HEK293 (cell line): ENCODE data around the gene KCNAB1.

Experiments used
- CTCF ChIA-PET: fragments of 350-600 bp; formaldehyde crosslinking; extraction: SDS; loops from one replicate; lab custom pipeline; 2021; ENCODE audit warnings: antibody characterized with exemption; lab: Yijun Ruan, JAX
- POLR2A ChIA-PET: fragments of 300-600 bp; formaldehyde crosslinking; extraction: SDS; loops from one replicate; lab custom pipeline; 2020; ENCODE audit warnings: antibody characterized with exemption, inconsistent platforms; lab: Yijun Ruan, JAX
- H3K27ac ChIP-seq: fragments of 200-500 bp; sonication (Bioruptor generic); 2 replicates; pipeline ENCODE4 v1.5.1; 2014; ENCODE audit warnings: low read depth, low read length, control low read depth, inconsistent platforms; ENCODE audit errors: extremely low read depth
- H3K36me3 ChIP-seq, 2 experiments: fragments of 200-500 bp in 1 of 2; sonication (Bioruptor generic) in 1 of 2; 1 replicate in 1 of 2; 2 replicates in 1 of 2; pipeline ENCODE4 v1.5.1; 2014 to 2017; ENCODE audit warnings: inconsistent platforms in 2 of 2, low read length in 2 of 2; ENCODE audit not compliant: control insufficient read depth in 2 of 2, insufficient read depth in 1 of 2
- H3K4me1 ChIP-seq: fragments of 200-500 bp; sonication (Bioruptor generic); 2 replicates; pipeline ENCODE4 v1.5.1; 2014; ENCODE audit warnings: mild to moderate bottlenecking, low read length, inconsistent platforms; ENCODE audit not compliant: control insufficient read depth, insufficient read depth
- H3K4me3 ChIP-seq: 2 replicates; pipeline ENCODE4 v1.5.1; 2011; ENCODE audit warnings: low read depth, mild to moderate bottlenecking, control low read depth, low read length, moderate library complexity
- H3K9me3 ChIP-seq: fragments of 200-500 bp; sonication (Bioruptor generic); 2 replicates; pipeline ENCODE4 v1.5.1; 2014; ENCODE audit warnings: low read depth, low read length, inconsistent platforms; ENCODE audit not compliant: control insufficient read depth, insufficient read depth
- FEZF1 ChIP-seq: fragments of 450-650 bp; formaldehyde crosslinking; IDR thresholded peaks from 2 replicates; pipeline ENCODE4 v1.5.1; 2016; ENCODE audit warnings: missing biosample characterization, missing genetic modification characterization
- GLI4 ChIP-seq: fragments of 450-650 bp; formaldehyde crosslinking; IDR thresholded peaks from 2 replicates; pipeline ENCODE4 v1.5.1; 2016; ENCODE audit warnings: missing biosample characterization, missing genetic modification characterization
- HOXA7 ChIP-seq: sonication (generic); formaldehyde crosslinking; IDR thresholded peaks from 2 replicates; pipeline ENCODE4 v1.8.1; 2022; ENCODE audit warnings: missing genetic modification reagents, borderline replicate concordance
- ZNF544 ChIP-seq: fragments of 450-650 bp; formaldehyde crosslinking; IDR thresholded peaks from 2 replicates; pipeline ENCODE4 v1.5.0; 2017; ENCODE audit warnings: missing biosample characterization, missing genetic modification characterization
- ZNF555 ChIP-seq: fragments of 450-650 bp; formaldehyde crosslinking; conservative IDR thresholded peaks from 2 replicates; pipeline ENCODE4 v1.5.1; 2017; ENCODE audit warnings: missing biosample characterization, mild to moderate bottlenecking, missing genetic modification characterization, inconsistent platforms
- ZNF596 ChIP-seq: fragments of 450-650 bp; IDR thresholded peaks from 2 replicates; pipeline ENCODE4 v1.5.0; 2018; ENCODE audit warnings: missing biosample characterization, mild to moderate bottlenecking, missing genetic modification characterization, moderate library complexity
- ZNF747 ChIP-seq: fragments of 450-650 bp; formaldehyde crosslinking; IDR thresholded peaks from 2 replicates; pipeline ENCODE4 v1.5.1; 2016; ENCODE audit warnings: missing biosample characterization, missing genetic modification characterization
- ZNF768 ChIP-seq: fragments of 450-650 bp; formaldehyde crosslinking; IDR thresholded peaks from 2 replicates; pipeline ENCODE4 v1.5.1; 2018; ENCODE audit warnings: missing biosample characterization, mild to moderate bottlenecking, missing genetic modification characterization
- ZNF843 ChIP-seq: fragments of 450-650 bp; formaldehyde crosslinking; IDR thresholded peaks from 2 replicates; pipeline ENCODE4 v1.5.1; 2016; ENCODE audit warnings: missing biosample characterization, missing genetic modification characterization
- TF ChIP-seq, protein P1 (sequence below): fragments of 450-650 bp; formaldehyde crosslinking; IDR thresholded peaks from 2 replicates; pipeline ENCODE4 v1.5.1; 2016; ENCODE audit warnings: missing biosample characterization, missing genetic modification characterization, borderline replicate concordance
- TF ChIP-seq, protein P2 (sequence below): fragments of 450-650 bp; formaldehyde crosslinking; IDR thresholded peaks from 2 replicates; pipeline ENCODE4 v1.5.1; 2016; ENCODE audit warnings: missing biosample characterization, missing genetic modification characterization
- TF ChIP-seq, protein P3 (sequence below): fragments of 450-650 bp; formaldehyde crosslinking; IDR thresholded peaks from 2 replicates; pipeline ENCODE4 v1.5.1; 2016; ENCODE audit warnings: missing biosample characterization, missing genetic modification characterization
- TF ChIP-seq, protein P4 (sequence below): fragments of 450-650 bp; formaldehyde crosslinking; IDR thresholded peaks from 2 replicates; pipeline ENCODE4 v1.5.1; 2016; ENCODE audit warnings: missing biosample characterization, missing genetic modification characterization
- TF ChIP-seq, protein P5 (sequence below): fragments of 450-650 bp; formaldehyde crosslinking; IDR thresholded peaks from 2 replicates; pipeline ENCODE4; 2016; ENCODE audit warnings: missing biosample characterization, missing genetic modification characterization
- TF ChIP-seq, protein P6 (sequence below): fragments of 450-650 bp; formaldehyde crosslinking; IDR thresholded peaks from 2 replicates; pipeline ENCODE4 v1.5.1; 2017; ENCODE audit warnings: missing biosample characterization, mild to moderate bottlenecking, missing genetic modification characterization, moderate library complexity

The KCNAB1 gene

DNA sequence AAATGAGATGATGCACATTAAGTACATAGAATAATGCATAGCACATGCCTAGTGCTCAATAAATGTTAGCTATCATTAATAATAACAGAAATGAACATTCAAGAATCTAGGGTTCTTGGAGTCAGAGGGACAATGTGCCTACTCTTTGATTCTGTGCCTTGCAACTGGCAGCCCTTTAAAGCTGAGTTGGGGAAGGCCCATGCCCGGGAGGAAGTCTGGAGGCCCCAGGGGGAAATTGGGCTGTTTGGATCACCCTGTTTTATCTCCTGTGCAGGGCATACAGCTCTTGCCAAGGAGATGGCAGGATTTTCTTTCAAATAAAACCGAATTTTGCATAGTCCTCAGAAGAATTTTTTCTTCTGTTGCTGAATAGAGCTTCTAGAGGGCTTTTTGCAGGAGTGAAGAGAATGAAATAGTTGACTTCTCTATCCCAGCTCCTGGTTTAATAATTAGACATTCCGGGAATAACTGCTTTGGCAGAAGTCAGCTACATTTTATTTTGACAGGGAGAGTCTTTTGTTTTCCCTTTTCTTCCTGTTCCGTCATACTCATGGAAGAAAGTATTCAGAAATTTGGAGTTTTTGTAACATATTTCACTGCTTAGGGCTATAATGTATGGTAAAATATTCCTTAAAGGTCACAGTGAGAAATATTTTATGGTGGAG is 18.0 kb upstream of the KCNAB1 start:
- H3K36me3 ChIP-seq = no peaks in the 10 kb centered on the region
- no peak for TF ChIP-seq ZNF555 (tag by site-specific recombination)
- TF ChIP-seq, protein P1, sequence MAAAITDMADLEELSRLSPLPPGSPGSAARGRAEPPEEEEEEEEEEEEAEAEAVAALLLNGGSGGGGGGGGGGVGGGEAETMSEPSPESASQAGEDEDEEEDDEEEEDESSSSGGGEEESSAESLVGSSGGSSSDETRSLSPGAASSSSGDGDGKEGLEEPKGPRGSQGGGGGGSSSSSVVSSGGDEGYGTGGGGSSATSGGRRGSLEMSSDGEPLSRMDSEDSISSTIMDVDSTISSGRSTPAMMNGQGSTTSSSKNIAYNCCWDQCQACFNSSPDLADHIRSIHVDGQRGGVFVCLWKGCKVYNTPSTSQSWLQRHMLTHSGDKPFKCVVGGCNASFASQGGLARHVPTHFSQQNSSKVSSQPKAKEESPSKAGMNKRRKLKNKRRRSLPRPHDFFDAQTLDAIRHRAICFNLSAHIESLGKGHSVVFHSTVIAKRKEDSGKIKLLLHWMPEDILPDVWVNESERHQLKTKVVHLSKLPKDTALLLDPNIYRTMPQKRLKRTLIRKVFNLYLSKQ (tag by site-specific recombination) = no peak
- TF ChIP-seq ZNF768 = no peak
- TF ChIP-seq FEZF1 (tag by site-specific recombination) = no peak
- TF ChIP-seq, protein P2, sequence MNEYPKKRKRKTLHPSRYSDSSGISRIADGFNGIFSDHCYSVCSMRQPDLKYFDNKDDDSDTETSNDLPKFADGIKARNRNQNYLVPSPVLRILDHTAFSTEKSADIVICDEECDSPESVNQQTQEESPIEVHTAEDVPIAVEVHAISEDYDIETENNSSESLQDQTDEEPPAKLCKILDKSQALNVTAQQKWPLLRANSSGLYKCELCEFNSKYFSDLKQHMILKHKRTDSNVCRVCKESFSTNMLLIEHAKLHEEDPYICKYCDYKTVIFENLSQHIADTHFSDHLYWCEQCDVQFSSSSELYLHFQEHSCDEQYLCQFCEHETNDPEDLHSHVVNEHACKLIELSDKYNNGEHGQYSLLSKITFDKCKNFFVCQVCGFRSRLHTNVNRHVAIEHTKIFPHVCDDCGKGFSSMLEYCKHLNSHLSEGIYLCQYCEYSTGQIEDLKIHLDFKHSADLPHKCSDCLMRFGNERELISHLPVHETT = no peak
- no peak for TF ChIP-seq GLI4 (tag by site-specific recombination)
- TF ChIP-seq ZNF544 (tag by site-specific recombination) = no peak
- no peak for TF ChIP-seq ZNF747 (tag by site-specific recombination)
- no peak for TF ChIP-seq HOXA7 (CRISPR knock-in tag)
- TF ChIP-seq, protein P3, sequence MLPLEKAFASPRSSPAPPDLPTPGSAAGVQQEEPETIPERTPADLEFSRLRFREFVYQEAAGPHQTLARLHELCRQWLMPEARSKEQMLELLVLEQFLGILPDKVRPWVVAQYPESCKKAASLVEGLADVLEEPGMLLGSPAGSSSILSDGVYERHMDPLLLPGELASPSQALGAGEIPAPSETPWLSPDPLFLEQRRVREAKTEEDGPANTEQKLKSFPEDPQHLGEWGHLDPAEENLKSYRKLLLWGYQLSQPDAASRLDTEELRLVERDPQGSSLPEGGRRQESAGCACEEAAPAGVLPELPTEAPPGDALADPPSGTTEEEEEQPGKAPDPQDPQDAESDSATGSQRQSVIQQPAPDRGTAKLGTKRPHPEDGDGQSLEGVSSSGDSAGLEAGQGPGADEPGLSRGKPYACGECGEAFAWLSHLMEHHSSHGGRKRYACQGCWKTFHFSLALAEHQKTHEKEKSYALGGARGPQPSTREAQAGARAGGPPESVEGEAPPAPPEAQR (tag by site-specific recombination) = no peak
- TF ChIP-seq, protein P4, sequence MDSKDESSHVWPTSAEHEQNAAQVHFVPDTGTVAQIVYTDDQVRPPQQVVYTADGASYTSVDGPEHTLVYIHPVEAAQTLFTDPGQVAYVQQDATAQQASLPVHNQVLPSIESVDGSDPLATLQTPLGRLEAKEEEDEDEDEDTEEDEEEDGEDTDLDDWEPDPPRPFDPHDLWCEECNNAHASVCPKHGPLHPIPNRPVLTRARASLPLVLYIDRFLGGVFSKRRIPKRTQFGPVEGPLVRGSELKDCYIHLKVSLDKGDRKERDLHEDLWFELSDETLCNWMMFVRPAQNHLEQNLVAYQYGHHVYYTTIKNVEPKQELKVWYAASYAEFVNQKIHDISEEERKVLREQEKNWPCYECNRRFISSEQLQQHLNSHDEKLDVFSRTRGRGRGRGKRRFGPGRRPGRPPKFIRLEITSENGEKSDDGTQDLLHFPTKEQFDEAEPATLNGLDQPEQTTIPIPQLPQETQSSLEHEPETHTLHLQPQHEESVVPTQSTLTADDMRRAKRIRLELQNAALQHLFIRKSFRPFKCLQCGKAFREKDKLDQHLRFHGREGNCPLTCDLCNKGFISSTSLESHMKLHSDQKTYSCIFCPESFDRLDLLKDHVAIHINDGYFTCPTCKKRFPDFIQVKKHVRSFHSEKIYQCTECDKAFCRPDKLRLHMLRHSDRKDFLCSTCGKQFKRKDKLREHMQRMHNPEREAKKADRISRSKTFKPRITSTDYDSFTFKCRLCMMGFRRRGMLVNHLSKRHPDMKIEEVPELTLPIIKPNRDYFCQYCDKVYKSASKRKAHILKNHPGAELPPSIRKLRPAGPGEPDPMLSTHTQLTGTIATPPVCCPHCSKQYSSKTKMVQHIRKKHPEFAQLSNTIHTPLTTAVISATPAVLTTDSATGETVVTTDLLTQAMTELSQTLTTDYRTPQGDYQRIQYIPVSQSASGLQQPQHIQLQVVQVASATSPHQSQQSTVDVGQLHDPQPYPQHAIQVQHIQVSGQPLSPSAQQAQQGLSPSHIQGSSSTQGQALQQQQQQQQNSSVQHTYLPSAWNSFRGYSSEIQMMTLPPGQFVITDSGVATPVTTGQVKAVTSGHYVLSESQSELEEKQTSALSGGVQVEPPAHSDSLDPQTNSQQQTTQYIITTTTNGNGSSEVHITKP (tag by site-specific recombination) = no peak
- no peak for TF ChIP-seq ZNF843 (tag by site-specific recombination)
- no peak for TF ChIP-seq ZNF596 (tag by site-specific recombination)
- TF ChIP-seq, protein P5, sequence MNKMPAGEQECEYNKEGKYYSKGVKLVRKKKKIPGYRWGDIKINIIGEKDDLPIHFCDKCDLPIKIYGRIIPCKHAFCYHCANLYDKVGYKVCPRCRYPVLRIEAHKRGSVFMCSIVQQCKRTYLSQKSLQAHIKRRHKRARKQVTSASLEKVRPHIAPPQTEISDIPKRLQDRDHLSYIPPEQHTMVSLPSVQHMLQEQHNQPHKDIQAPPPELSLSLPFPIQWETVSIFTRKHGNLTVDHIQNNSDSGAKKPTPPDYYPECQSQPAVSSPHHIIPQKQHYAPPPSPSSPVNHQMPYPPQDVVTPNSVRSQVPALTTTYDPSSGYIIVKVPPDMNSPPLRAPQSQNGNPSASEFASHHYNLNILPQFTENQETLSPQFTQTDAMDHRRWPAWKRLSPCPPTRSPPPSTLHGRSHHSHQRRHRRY (tag by site-specific recombination) = no peak
- TF ChIP-seq, protein P6, sequence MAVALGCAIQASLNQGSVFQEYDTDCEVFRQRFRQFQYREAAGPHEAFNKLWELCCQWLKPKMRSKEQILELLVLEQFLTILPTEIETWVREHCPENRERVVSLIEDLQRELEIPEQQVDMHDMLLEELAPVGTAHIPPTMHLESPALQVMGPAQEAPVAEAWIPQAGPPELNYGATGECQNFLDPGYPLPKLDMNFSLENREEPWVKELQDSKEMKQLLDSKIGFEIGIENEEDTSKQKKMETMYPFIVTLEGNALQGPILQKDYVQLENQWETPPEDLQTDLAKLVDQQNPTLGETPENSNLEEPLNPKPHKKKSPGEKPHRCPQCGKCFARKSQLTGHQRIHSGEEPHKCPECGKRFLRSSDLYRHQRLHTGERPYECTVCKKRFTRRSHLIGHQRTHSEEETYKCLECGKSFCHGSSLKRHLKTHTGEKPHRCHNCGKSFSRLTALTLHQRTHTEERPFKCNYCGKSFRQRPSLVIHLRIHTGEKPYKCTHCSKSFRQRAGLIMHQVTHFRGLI (tag by site-specific recombination) = no peak
- TF ChIP-seq, all 188 proteins: peak for 0
- Histone ChIP-seq H3K4me3 (no peak overlapping the region), H3K27ac (no peak overlapping the region), H3K4me1 (no peaks in the 10 kb centered on the region), H3K9me3 (no peaks in the 10 kb centered on the region)
- ChIA-PET POLR2A (no interaction called here), CTCF (interaction anchor here (0.5 to 0.7 kb wide), 3 partner anchors 26 to 1430 kb away, joined by 3 read pairs; no protein-coding TSS in a partner anchor)
